ENCODE measurements around the gene LCN6.
"Not testable (repeated sequence)": the region's sequence is repeated elsewhere in the genome, so short reads cannot be mapped to it uniquely, and the experiment has no call there.

The LCN6 gene

GRCh38 chr9:136709454-136710109 is 38.7 kb downstream of the LCN6 start:
- DNase-seq (ENCODE audit: low read depth), result no peak

GRCh38 chr9:136707849-136708517 is 40.3 kb downstream of the LCN6 start:
- no peak for DNase-seq (ENCODE audit: low read depth)

- no peak for DNase-seq (ENCODE audit: low read depth)
Observed at GRCh38 chr9:136707011-136707410, 41.3 kb downstream of the LCN6 start.

- no peak for DNase-seq (ENCODE audit: low read depth)
Observed at GRCh38 chr9:136705564-136705963, 42.8 kb downstream of the LCN6 start.

- DNase-seq (ENCODE audit: low read depth), result not testable (repeated sequence)
Observed at GRCh38 chr9:136704741-136705140, 43.6 kb downstream of the LCN6 start.

GRCh38 chr9:136703276-136703860 is 45.0 kb downstream of the LCN6 start:
- DNase-seq (ENCODE audit: low read depth), result no peak

- DNase-seq (ENCODE audit: low read depth), result no peak
Observed at GRCh38 chr9:136701668-136702053, 46.7 kb downstream of the LCN6 start.

- no peak for DNase-seq (ENCODE audit: low read depth)
Observed at GRCh38 chr9:136700959-136701667, 47.2 kb downstream of the LCN6 start.

GRCh38 chr9:136700304-136700703 is 48.0 kb downstream of the LCN6 start:
- DNase-seq (ENCODE audit: low read depth), result peak; percentile 57

GRCh38 chr9:136698635-136699246 is 49.6 kb downstream of the LCN6 start:
- no peak for DNase-seq (ENCODE audit: low read depth)

GRCh38 chr9:136697821-136698526 is 50.4 kb downstream of the LCN6 start:
- DNase-seq (ENCODE audit: low read depth), result no peak

- DNase-seq (ENCODE audit: low read depth), result no peak
Observed at GRCh38 chr9:136697146-136697820, 51.0 kb downstream of the LCN6 start.

GRCh38 chr9:136696502-136696901 is 51.8 kb downstream of the LCN6 start:
- no peak for DNase-seq (ENCODE audit: low read depth)

GRCh38 chr9:136695955-136696354 is 52.4 kb downstream of the LCN6 start:
- no peak for DNase-seq (ENCODE audit: low read depth)

GRCh38 chr9:136695435-136695895 is 52.9 kb downstream of the LCN6 start:
- no peak for DNase-seq (ENCODE audit: low read depth)

- no peak for DNase-seq (ENCODE audit: low read depth)
Observed at GRCh38 chr9:136694872-136695247, 53.5 kb downstream of the LCN6 start.

GRCh38 chr9:136694163-136694871 is 54.0 kb downstream of the LCN6 start:
- DNase-seq (ENCODE audit: low read depth), result peak; percentile 46
